GM12878 (cell line): ENCODE results near the gene ACSM6. TPM values are rescaled to one million over a fixed set of nuclear protein-coding genes. Genes with fewer than 3 reads are reported as not detected.

Experiments
- ATAC-seq: fragments of 200-7000 bp; cut with Tn5 transposase; 3 replicates; pipeline ENCODE4 v1.9.1; 2020; ENCODE audit warnings: mild to moderate bottlenecking, moderate library complexity
- BruUV-seq: library from RNA; stranded (reverse); fragments of 400-500 nt; replicated peaks from 2 replicates; lab custom pipeline; 2021; lab: Mats Ljungman, UMichigan
- CTCF ChIA-PET: fragments of 300-600 bp; sonication (Branson Sonifier 250); formaldehyde crosslinking; extraction: SDS; loops from one replicate; lab custom pipeline; 2021; ENCODE audit warnings: inconsistent platforms; lab: Yijun Ruan, JAX
- POLR2A ChIA-PET: fragments of 350-600 bp; formaldehyde crosslinking; extraction: SDS; loops from one replicate; lab custom pipeline; 2021; ENCODE audit warnings: inconsistent platforms; lab: Charles Lee
- RAD21 ChIA-PET: fragments of 300-600 bp; sonication (Branson Sonifier 250); formaldehyde crosslinking; loops from one replicate; lab custom pipeline; 2023; ENCODE audit warnings: antibody characterized with exemption; ENCODE audit not compliant: unreplicated experiment; lab: Charles Lee
- SMC1A ChIA-PET: fragments of 300-600 bp; sonication (Branson Sonifier 250); formaldehyde crosslinking; loops from one replicate; lab custom pipeline; 2023; ENCODE audit not compliant: unreplicated experiment, uncharacterized antibody; lab: Charles Lee
- DNase-seq: peaks from one replicate; pipeline ENCODE4 v3.0.0-alpha.2; 2011; ENCODE audit warnings: low read depth, low spot score
- FAIRE-seq: peaks from 3 replicates; lab custom pipeline; 2011; peaks lifted over from hg19 to GRCh38; lab: Jason Lieb, UNC
- H2AFZ ChIP-seq: 2 replicates; pipeline ENCODE4 v1.6.0; 2011; ENCODE audit warnings: low read depth, low read length, control low read depth; ENCODE audit not compliant: control insufficient read depth
- H3K27ac ChIP-seq: 2 replicates; pipeline ENCODE4 v1.5.1; 2011; ENCODE audit warnings: control low read depth; ENCODE audit not compliant: control insufficient read depth, insufficient read depth
- H3K27me3 ChIP-seq, 2 experiments: replicated peaks in 1 of 2; 2 replicates each; pipeline versions ENCODE4 v1.6.0 to v1.6.1; 2011; ENCODE audit warnings: low read length in 1 of 2; ENCODE audit not compliant: control insufficient read depth in 2 of 2, insufficient read depth in 2 of 2
- H3K36me3 ChIP-seq, 2 experiments: 2 replicates each; pipeline ENCODE4 v1.5.1; 2011; ENCODE audit warnings: low read length in 1 of 2; ENCODE audit not compliant: control insufficient read depth in 2 of 2, insufficient read depth in 2 of 2
- H3K4me1 ChIP-seq: 2 replicates; pipeline ENCODE4 v1.6.1; 2011; ENCODE audit warnings: mild to moderate bottlenecking, low read length, moderate library complexity, mixed read lengths; ENCODE audit not compliant: control insufficient read depth, insufficient read depth
- H3K4me2 ChIP-seq: 2 replicates; pipeline ENCODE4 v1.6.0; 2011; ENCODE audit warnings: control low read depth; ENCODE audit not compliant: control insufficient read depth, insufficient read depth
- H3K4me3 ChIP-seq: fragments of 200-600 bp; sonication (generic); 2 replicates; pipeline ENCODE4 v1.5.1; 2016
- H3K79me2 ChIP-seq: 2 replicates; pipeline ENCODE4 v1.6.0; 2011; ENCODE audit warnings: low read length; ENCODE audit not compliant: control insufficient read depth, insufficient read depth
- H3K9ac ChIP-seq: 2 replicates; pipeline ENCODE4 v1.8.0; 2011; ENCODE audit warnings: low read length, control low read depth, mixed read lengths; ENCODE audit not compliant: control insufficient read depth, insufficient read depth
- H3K9me3 ChIP-seq: replicated peaks from 3 replicates; pipeline ENCODE4 v1.5.1; 2011; ENCODE audit warnings: mild to moderate bottlenecking, low read length; ENCODE audit not compliant: control insufficient read depth, insufficient read depth
- H4K20me1 ChIP-seq: 2 replicates; pipeline ENCODE4 v1.6.0; 2011; ENCODE audit not compliant: control insufficient read depth, insufficient read depth
- CREM ChIP-seq: IDR thresholded peaks from 2 replicates; pipeline ENCODE4 v1.6.1; 2014; ENCODE audit warnings: antibody characterized with exemption, low read depth
- ELK1 ChIP-seq: IDR thresholded peaks from 2 replicates; pipeline ENCODE4 v1.6.1; 2012; ENCODE audit warnings: low read depth, low read length, improper control_type of control experiment
- EP300 ChIP-seq, 2 experiments: fragments of 150-350 bp in 1 of 2; IDR thresholded peaks; 2 replicates each; pipeline ENCODE4 v1.6.1; 2011 to 2012; ENCODE audit warnings: low read depth in 2 of 2, low read length in 2 of 2, borderline replicate concordance in 1 of 2, improper control_type of control experiment in 1 of 2, inconsistent platforms in 1 of 2; ENCODE audit not compliant: control insufficient read depth in 1 of 2
- ETV6 ChIP-seq, 2 experiments: fragments of 450-650 bp in 1 of 2; IDR thresholded peaks in 1 of 2; conservative IDR thresholded peaks in 1 of 2; 2 replicates each; pipeline ENCODE4 v1.6.1; 2014; ENCODE audit warnings: antibody characterized with exemption in 1 of 2, borderline replicate concordance in 1 of 2, low read depth in 1 of 2, mild to moderate bottlenecking in 1 of 2, moderate library complexity in 1 of 2
- FOS ChIP-seq: IDR thresholded peaks from 3 replicates; pipeline ENCODE4 v1.6.1; 2011; ENCODE audit warnings: borderline replicate concordance; ENCODE audit not compliant: insufficient read length; ENCODE audit errors: extremely low read depth
- FOXM1 ChIP-seq: IDR thresholded peaks from 2 replicates; pipeline ENCODE4 v1.6.1; 2012; ENCODE audit warnings: low read depth, mild to moderate bottlenecking, inconsistent platforms, low read length, moderate library complexity
- HSF1 ChIP-seq: fragments of 150-350 bp; IDR thresholded peaks from 2 replicates; pipeline ENCODE4 v1.6.1; 2014; ENCODE audit warnings: mild to moderate bottlenecking, low read depth, low read length
- IRF4 ChIP-seq: IDR thresholded peaks from 2 replicates; pipeline ENCODE4 v1.6.1; 2011; ENCODE audit warnings: low read depth, low read length
- JUNB ChIP-seq: IDR thresholded peaks from 2 replicates; pipeline ENCODE4 v1.6.1; 2016; ENCODE audit warnings: antibody characterized with exemption, mild to moderate bottlenecking
- LARP7 ChIP-seq: fragments of 450-650 bp; IDR thresholded peaks from 2 replicates; pipeline ENCODE4 v1.6.1; 2017; ENCODE audit warnings: mild to moderate bottlenecking
- MEF2A ChIP-seq: IDR thresholded peaks from 2 replicates; pipeline ENCODE4 v1.6.1; 2011; ENCODE audit warnings: low read depth, mild to moderate bottlenecking, low read length, moderate library complexity; ENCODE audit not compliant: insufficient read depth
- MLLT1 ChIP-seq: fragments of 450-650 bp; IDR thresholded peaks from 2 replicates; pipeline ENCODE4 v1.6.1; 2016; ENCODE audit warnings: mild to moderate bottlenecking
- MTA2 ChIP-seq: fragments of 450-650 bp; IDR thresholded peaks from 2 replicates; pipeline ENCODE4 v1.6.1; 2016; ENCODE audit warnings: low read depth, mild to moderate bottlenecking, moderate library complexity
- NFYB ChIP-seq: IDR thresholded peaks from 2 replicates; pipeline ENCODE4 v1.6.1; 2011; ENCODE audit warnings: low read depth, mild to moderate bottlenecking, low read length, improper control_type of control experiment, moderate library complexity; ENCODE audit not compliant: insufficient read depth
- PML ChIP-seq: IDR thresholded peaks from 2 replicates; pipeline ENCODE4 v1.6.1; 2012; ENCODE audit warnings: low read length, inconsistent platforms
- RUNX3 ChIP-seq: IDR thresholded peaks from 2 replicates; pipeline ENCODE4 v1.6.1; 2012; ENCODE audit warnings: low read length, inconsistent platforms
- SUZ12 ChIP-seq: fragments of 200-600 bp; sonication (generic); IDR thresholded peaks from one replicate; pipeline ENCODE4 v1.6.1; 2018; ENCODE audit warnings: antibody characterized with exemption, mild to moderate bottlenecking; ENCODE audit not compliant: unreplicated experiment
- TCF12 ChIP-seq: IDR thresholded peaks from 2 replicates; pipeline ENCODE4 v1.6.1; 2011; ENCODE audit warnings: low read depth, mild to moderate bottlenecking, low read length
- ZNF207 ChIP-seq: fragments of 450-650 bp; IDR thresholded peaks from 2 replicates; pipeline ENCODE4 v1.6.1; 2014; ENCODE audit warnings: antibody characterized with exemption, mild to moderate bottlenecking, borderline replicate concordance
- WGBS: methylation state at CpG from one replicate; pipeline ENCODE4 v1.1.6; 2016; ENCODE audit warnings: low lambda C conversion rate; ENCODE audit not compliant: insufficient replicate concordance, insufficient coverage; ENCODE audit errors: missing lambda C conversion rate; 5-methylcytosine and 5-hydroxymethylcytosine counted together
- in situ Hi-C: fragments of 300-500 bp; cut with MboI; formaldehyde crosslinking; loops from 9 replicates; pipeline ENCODE4 v1.14.3; 2018; ENCODE audit warnings: mixed read lengths
- intact Hi-C: fragments of 100-400 bp; cut with micrococcal nuclease; formaldehyde crosslinking; loops from one replicate; pipeline ENCODE4 v1.14.2; 2022; ENCODE audit not compliant: unreplicated experiment
- polyA plus RNA-seq, 11 experiments: library from polyadenylated mRNA; depleted of rRNA in 4 of 11; unstranded in 6 of 11; stranded (reverse) in 5 of 11; fragments of >200 nt; fragmentation: Nextera tagmentation in 4 of 11; fragmentation: Illumina TruSeq in 1 of 11; extraction: Ambion mirVana in 4 of 11; extraction: Trizol in 1 of 11; gene quantifications; 1 replicate in 1 of 11; 2 replicates in 10 of 11; pipeline versions ENCODE4 v1.2.1 to v1.2.3, GENCODE V29; 2011 to 2016; ENCODE audit warnings: inconsistent platforms in 2 of 11, missing spikeins in 2 of 11, low read depth in 1 of 11
- total RNA-seq, 4 experiments: library from RNA; depleted of rRNA in 3 of 4; stranded (reverse); fragments of >200 nt in 3 of 4; fragmentation: Illumina TruSeq in 1 of 4; extraction: Trizol in 1 of 4; gene quantifications; 2 replicates each; pipeline versions ENCODE4 v1.2.1 to v1.2.3, GENCODE V29; 2013 to 2021

ACSM6 gene
- total and polyA plus RNA-seq, 10 of the 15 experiments (the other 5 are each of a cell fraction or from before 2014, with no cell fraction given) = 0.06 to 0.21 (median 0.20) TPM; not detected in 7

GRCh38 chr10:95245425-95246055 is 51.5 kb downstream of the ACSM6 start:
- BruUV-seq = no TSS peak
- ChIA-PET RAD21 (interaction anchor here (0.7 to 5.6 kb wide), 17 partner anchors 9 to 146 kb away, joined by 3 to 185 read pairs (median 6); no protein-coding TSS in a partner anchor), CTCF (interaction anchor here (0.7 to 9.9 kb wide), 33 partner anchors 9 to 619 kb away, joined by 3 to 346 read pairs (median 5); no protein-coding TSS in a partner anchor), SMC1A (interaction anchor here (0.7 to 10.3 kb wide), 27 partner anchors 9 to 133 kb away, joined by 3 to 262 read pairs (median 4); no protein-coding TSS in a partner anchor), POLR2A (interaction anchor here (0.9 to 1.4 kb wide), 3 partner anchors 43 to 147 kb away, joined by 3 to 5 read pairs (median 4); no protein-coding TSS in a partner anchor)
- Histone ChIP-seq H3K79me2 (peaks cover 24% of the 10 kb centered on the region), H3K27me3 (no peaks in the 10 kb centered on the region), H4K20me1 (peaks cover 3% of the 10 kb centered on the region; the same call in 1 of the 2 replicates), H3K36me3 (peaks cover 50 to 70% of the 10 kb centered on the region in 2 experiments), H3K9me3 (no peaks in the 10 kb centered on the region), H3K4me2 (peak overlapping the region; percentile 88), H2AFZ (no peak overlapping the region), H3K4me3 (peak overlapping the region; percentile 28; the same call in 1 of the 2 replicates), H3K4me1 (peaks cover 47% of the 10 kb centered on the region), H3K9ac (peak overlapping the region; percentile 32), H3K27ac (peak overlapping the region; percentile 78)
- peak; percentile 98 for FAIRE-seq
- peak; percentile 81 for DNase-seq
- in situ Hi-C loops (loop anchor here (5.0 kb wide), 1 partner anchor 117 kb away; no protein-coding TSS in a partner anchor), intact Hi-C loops (loop anchor here (1.0 to 10.0 kb wide), 4 partner anchors 9 to 611 kb away; partner anchors contain the start of gene PDLIM1)
- peak; percentile 89 for ATAC-seq
- WGBS = 0% methylated on average over 6 of the region's 6 CpGs
- TF ChIP-seq JUNB = peak; percentile 82
- TF ChIP-seq EP300 (IDR thresholded peaks at IDR 0.05; ENCODE audit: borderline replicate concordance in 1 of 2, control insufficient read depth in 1 of 2, low read depth in 2 of 2, low read length in 2 of 2) = peak; percentile 65 to 68; a peak in 3 of 4 replicates
- TF ChIP-seq FOXM1 = peak; percentile 76; the same call in 1 of the 2 replicates
- TF ChIP-seq MEF2A = peak; percentile 44; the same call in 1 of the 2 replicates
- TF ChIP-seq MLLT1 = no peak
- TF ChIP-seq RUNX3 = peak; percentile 99
- TF ChIP-seq CREM = peak; percentile 62; the same call in 1 of the 2 replicates
- TF ChIP-seq TCF12 = peak; percentile 19; the same call in 1 of the 2 replicates
- 0 out of 2 replicates have a peak, but pooled peaks have one; percentile 32 for TF ChIP-seq NFYB
- TF ChIP-seq FOS = no peak
- peak; percentile 77; the same call in 1 of the 2 replicates for TF ChIP-seq IRF4
- TF ChIP-seq SUZ12 = no peak
- TF ChIP-seq HSF1 = no peak
- TF ChIP-seq ETV6 (conservative IDR thresholded peaks at IDR 0.05 in 1 of 2, IDR thresholded peaks at IDR 0.05 in 1 of 2; ENCODE audit: borderline replicate concordance in 1 of 2, low read depth in 1 of 2) = peak in 1 of 2 experiments; percentile 50; a peak in 1 of 4 replicates
- TF ChIP-seq ZNF207 = no peak
- TF ChIP-seq LARP7 = no peak
- TF ChIP-seq ELK1 = no peak
- peak; percentile 68 for TF ChIP-seq MTA2
- TF ChIP-seq PML = peak; percentile 56; the same call in 1 of the 2 replicates
